Right atrium auricular region (tissue), 2 donors: Measurements from ENCODE around the gene AZGP1. TPM values are rescaled to one million over a fixed set of nuclear protein-coding genes. Genes with fewer than 3 reads are reported as not detected.
"Not testable (repeated sequence)": the region's sequence is repeated elsewhere in the genome, so short reads cannot be mapped to it uniquely, and the experiment has no call there.

Source experiments
- DNase-seq: peaks from one replicate; pipeline ENCODE4 v3.0.0-alpha.2; 2019; ENCODE audit warnings: low spot score
- H3K27ac ChIP-seq, 2 donors: fragments of 200-600 bp; sonication (generic); 1 replicate in 1 of 2; 2 replicates in 1 of 2; pipeline ENCODE4 v1.5.1; 2016 to 2019
- H3K27me3 ChIP-seq, 2 donors: fragments of 200-600 bp; sonication (generic); one replicate each; pipeline versions ENCODE4 v1.5.1 to v1.6.0; 2017 to 2019
- H3K36me3 ChIP-seq: fragments of 200-600 bp; sonication (generic); one replicate; pipeline ENCODE4 v1.5.1; 2016
- H3K4me1 ChIP-seq, 2 donors: fragments of 200-600 bp; sonication (generic); one replicate each; pipeline versions ENCODE4 v1.5.1 to v1.6.0; 2017 to 2019
- H3K4me3 ChIP-seq, 2 donors: fragments of 200-600 bp; sonication (generic); 1 replicate in 1 of 2; 2 replicates in 1 of 2; pipeline ENCODE4 v1.5.1; 2017 to 2019; ENCODE audit warnings: mild to moderate bottlenecking in 1 of 2, moderate library complexity in 1 of 2
- H3K9me3 ChIP-seq, 2 donors: fragments of 200-600 bp; sonication (generic); one replicate each; pipeline ENCODE4 v1.5.1; 2019
- CTCF ChIP-seq, 2 donors: fragments of 200-600 bp; sonication (generic); IDR thresholded peaks; one replicate each; pipeline ENCODE4 v1.5.1; 2019; ENCODE audit warnings: antibody characterized with exemption in 2 of 2
- total RNA-seq, 2 donors: library from RNA; depleted of rRNA; stranded (reverse); fragments of >200 nt; gene quantifications; one replicate each; pipeline ENCODE4 v1.1.0, GENCODE V29; 2016

The AZGP1 gene
- total RNA-seq, 2 donors from 2014 or later: 11.3 to 46.5 TPM

DNA sequence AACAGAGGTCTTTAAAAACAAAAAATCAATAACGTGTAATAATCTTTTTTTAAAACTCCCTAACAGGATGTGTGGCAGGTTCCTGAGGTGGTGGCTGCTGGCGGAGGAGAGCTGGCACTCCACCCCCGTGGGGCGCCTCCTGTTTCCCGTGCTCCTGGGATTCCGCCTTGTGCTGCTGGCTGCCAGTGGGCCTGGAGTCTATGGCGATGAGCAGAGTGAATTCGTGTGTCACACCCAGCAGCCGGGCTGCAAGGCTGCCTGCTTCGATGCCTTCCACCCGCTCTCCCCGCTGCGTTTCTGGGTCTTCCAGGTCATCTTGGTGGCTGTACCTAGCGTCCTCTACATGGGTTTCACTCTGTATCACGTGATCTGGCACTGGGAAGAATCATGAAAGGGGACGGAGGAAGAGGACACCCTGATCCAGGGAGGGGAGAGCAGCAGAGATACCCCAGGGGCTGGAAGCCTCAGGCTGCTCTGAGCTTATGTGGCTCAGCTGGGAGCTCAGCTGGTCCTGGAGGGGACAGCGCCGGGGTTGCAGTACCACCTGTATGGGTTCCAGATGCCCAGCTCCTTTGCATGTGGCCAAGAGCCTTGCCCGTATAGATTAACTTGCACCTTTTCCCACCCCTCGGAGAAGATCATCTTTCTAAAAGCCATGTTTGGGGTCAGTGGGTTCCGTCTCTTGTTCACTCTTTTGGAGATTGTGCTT lies 16.7 kb upstream of the AZGP1 start:
- Histone ChIP-seq H3K27ac (no peak overlapping the region), H3K27me3 (no peaks in the 10 kb centered on the region), H3K36me3 (no peaks in the 10 kb centered on the region), H3K4me3 (no peak overlapping the region), H3K4me1 (peaks cover 0 to 27% of the 10 kb centered on the region in 2 donors), H3K9me3 (no peaks in the 10 kb centered on the region)
- no peak for DNase-seq
- TF ChIP-seq CTCF (IDR thresholded peaks at IDR 0.05): no peak

GRCh38 chr7:99991543-99991942 lies 15.7 kb upstream of the AZGP1 start:
- H3K27me3 ChIP-seq, H3K27ac ChIP-seq, H3K4me3 ChIP-seq, DNase-seq, H3K36me3 ChIP-seq, H3K9me3 ChIP-seq: not testable (repeated sequence)
- peaks cover 0 to 20% of the 10 kb centered on the region in 2 donors for H3K4me1 ChIP-seq

DNA sequence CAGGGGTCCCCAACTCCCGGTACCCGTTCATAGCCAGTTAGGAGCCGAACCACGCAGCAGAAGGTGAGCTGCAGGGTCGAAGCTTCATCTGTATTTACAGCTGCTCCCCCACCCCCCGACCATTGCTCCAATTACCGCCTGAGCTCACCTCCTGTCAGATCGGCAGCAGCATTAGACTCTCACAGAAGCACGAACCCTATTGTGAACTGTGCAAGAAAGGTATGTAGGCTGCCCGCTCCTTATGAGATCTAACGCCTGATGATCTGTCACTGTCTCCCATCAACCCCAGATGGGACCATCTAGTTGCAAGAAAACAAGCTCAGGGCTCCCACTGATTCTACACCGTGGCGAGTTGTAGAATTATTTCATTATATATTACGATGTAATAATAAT lies 14.6 kb upstream of the AZGP1 start:
- Histone ChIP-seq H3K9me3 (no peaks in the 10 kb centered on the region), H3K27me3 (no peaks in the 10 kb centered on the region), H3K4me1 (peaks cover 0 to 20% of the 10 kb centered on the region in 2 donors), H3K36me3 (no peaks in the 10 kb centered on the region), H3K4me3 (peak overlapping the region in 1 of 2 donors; percentile 28), H3K27ac (no peak overlapping the region)
- TF ChIP-seq CTCF (IDR thresholded peaks at IDR 0.05): no peak
- DNase-seq: no peak

DNA sequence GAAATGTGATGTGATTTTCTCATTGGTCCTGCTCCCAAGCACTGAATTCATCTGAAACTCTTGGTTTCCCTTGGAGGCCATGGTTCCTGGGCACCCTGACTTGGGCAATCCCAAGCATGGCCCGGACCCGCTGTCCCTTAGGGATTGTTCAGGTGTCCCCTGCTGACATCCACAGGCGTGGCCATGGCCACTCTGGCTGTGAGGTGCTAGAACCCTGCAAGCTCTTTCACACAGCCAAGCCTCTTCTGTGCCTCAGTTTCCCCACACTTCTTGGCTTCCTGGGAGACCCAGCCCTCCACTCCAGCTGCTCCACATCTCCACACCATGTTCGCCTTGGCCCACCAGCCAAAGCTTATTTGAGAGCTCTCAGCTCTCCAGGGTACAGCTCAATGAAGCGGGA lies 12.0 kb upstream of the AZGP1 start:
- Histone ChIP-seq H3K4me3 (no peak overlapping the region), H3K36me3 (no peaks in the 10 kb centered on the region), H3K27me3 (no peaks in the 10 kb centered on the region), H3K9me3 (no peaks in the 10 kb centered on the region), H3K27ac (no peak overlapping the region), H3K4me1 (peaks cover 0 to 12% of the 10 kb centered on the region in 2 donors)
- no peak for DNase-seq
- TF ChIP-seq CTCF (IDR thresholded peaks at IDR 0.05): no peak

DNA sequence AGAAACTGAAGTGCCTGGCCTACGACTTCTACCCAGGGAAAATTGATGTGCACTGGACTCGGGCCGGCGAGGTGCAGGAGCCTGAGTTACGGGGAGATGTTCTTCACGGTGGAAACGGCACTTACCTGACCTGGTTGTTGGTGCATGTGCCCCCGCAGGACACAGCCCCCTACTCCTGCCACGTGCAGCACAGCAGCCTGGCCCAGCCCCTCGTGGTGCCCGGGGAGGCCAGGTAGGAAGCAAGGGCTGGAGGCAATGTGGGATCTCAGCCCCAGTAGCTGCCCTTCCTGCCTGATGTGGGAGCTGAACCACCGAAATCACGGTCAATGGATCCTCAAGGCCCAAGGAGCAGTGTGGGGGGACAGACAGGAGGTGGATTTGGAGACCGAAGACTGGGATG lies 11.5 kb upstream of the AZGP1 start:
- not testable (repeated sequence) for H3K4me3 ChIP-seq, DNase-seq, H3K36me3 ChIP-seq, H3K27me3 ChIP-seq, H3K27ac ChIP-seq, H3K9me3 ChIP-seq
- H3K4me1 ChIP-seq: peaks cover 0 to 12% of the 10 kb centered on the region in 2 donors

- no peak overlapping the region for H3K4me3 ChIP-seq
These were observed 8.8 kb upstream of the AZGP1 start for GRCh38 chr7:99984593-99984992.

GRCh38 chr7:99981066-99981465 lies 5.2 kb upstream of the AZGP1 start:
- not testable (repeated sequence) for H3K27ac ChIP-seq, H3K36me3 ChIP-seq, H3K27me3 ChIP-seq, DNase-seq, H3K4me1 ChIP-seq, H3K4me3 ChIP-seq, H3K9me3 ChIP-seq

More at GRCh38 chr7:99984593-99984992, 8.8 kb upstream of the AZGP1 start:
- H3K27ac ChIP-seq: no peak overlapping the region
- H3K9me3 ChIP-seq: no peaks in the 10 kb centered on the region
- DNase-seq: no peak
- H3K27me3 ChIP-seq: no peaks in the 10 kb centered on the region
- no peak for TF ChIP-seq CTCF (IDR thresholded peaks at IDR 0.05)
- no peaks in the 10 kb centered on the region for H3K4me1 ChIP-seq
- H3K36me3 ChIP-seq: no peaks in the 10 kb centered on the region

DNA sequence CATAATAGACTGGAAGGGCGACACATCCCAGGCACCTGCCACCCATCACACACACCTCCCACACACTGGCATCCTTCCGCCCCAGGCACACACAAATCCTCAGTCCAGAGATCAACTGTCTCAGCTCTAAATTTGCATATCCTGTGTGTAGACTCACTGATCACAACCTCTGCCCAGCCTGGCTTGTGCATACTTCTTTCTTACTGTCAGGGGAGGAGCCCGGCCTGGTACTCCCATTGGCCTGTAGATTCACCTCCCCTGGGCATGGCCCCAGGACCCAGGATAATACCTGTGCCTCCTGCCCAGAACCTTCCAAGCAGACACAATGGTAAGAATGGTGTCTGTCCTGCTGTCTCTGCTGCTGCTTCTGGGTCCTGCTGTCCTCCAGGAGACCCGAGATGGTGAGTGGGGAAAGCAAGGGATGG lies 4.6 kb upstream of the AZGP1 start:
- not testable (repeated sequence) for H3K4me3 ChIP-seq

More for the DNA sequence above, 4.6 kb upstream of the AZGP1 start:
- not testable (repeated sequence) for H3K27me3 ChIP-seq, H3K36me3 ChIP-seq, H3K4me1 ChIP-seq, H3K27ac ChIP-seq, H3K9me3 ChIP-seq, DNase-seq
